GM12864 (cell line): ENCODE data around the gene SLAMF7.
A peak's percentile ranks its signal among the peaks of the same experiment; 100 is the strongest.
"Not testable (repeated sequence)": the region's sequence is repeated elsewhere in the genome, so short reads cannot be mapped to it uniquely, and the experiment has no call there.

ENCODE experiments used
- DNase-seq: peaks from one replicate; pipeline ENCODE4 v3.0.0-alpha.2; 2011; ENCODE audit warnings: low read depth
- H3K4me3 ChIP-seq: 2 replicates; pipeline ENCODE4 v1.5.1; 2011; ENCODE audit warnings: mild to moderate bottlenecking, low read depth, low read length, control low read depth
- TF ChIP-seq, protein P1 (sequence below): IDR thresholded peaks from 2 replicates; pipeline ENCODE4 v1.5.1; 2011; ENCODE audit warnings: low read depth, mild to moderate bottlenecking, moderate library complexity, low read length, control low read depth, inconsistent platforms; ENCODE audit errors: missing control alignments

SLAMF7 gene, protein sequence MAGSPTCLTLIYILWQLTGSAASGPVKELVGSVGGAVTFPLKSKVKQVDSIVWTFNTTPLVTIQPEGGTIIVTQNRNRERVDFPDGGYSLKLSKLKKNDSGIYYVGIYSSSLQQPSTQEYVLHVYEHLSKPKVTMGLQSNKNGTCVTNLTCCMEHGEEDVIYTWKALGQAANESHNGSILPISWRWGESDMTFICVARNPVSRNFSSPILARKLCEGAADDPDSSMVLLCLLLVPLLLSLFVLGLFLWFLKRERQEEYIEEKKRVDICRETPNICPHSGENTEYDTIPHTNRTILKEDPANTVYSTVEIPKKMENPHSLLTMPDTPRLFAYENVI

DNA sequence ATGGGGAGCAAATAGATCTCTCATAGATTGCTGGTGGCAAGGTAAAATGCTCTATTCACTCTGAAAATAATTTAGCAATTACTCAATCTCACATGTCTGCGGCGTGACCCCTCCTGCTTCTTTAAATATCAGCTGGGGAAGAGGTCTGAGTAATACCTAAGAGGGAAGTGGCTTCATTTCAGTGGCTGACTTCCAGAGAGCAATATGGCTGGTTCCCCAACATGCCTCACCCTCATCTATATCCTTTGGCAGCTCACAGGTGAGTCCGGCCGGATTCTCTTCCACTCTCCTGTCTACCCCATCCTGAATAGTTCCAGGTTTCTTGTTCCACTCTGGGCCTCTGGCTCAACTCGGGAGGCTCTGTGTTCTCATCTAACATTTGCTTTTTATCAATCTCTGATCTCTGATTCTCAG, at the start of gene SLAMF7:
SLAMF7 (plus strand) TSS at position 150 of the 414 bp plus-strand sequence; CDS start at position 205, 55 bp downstream.
- TF ChIP-seq, protein P1, sequence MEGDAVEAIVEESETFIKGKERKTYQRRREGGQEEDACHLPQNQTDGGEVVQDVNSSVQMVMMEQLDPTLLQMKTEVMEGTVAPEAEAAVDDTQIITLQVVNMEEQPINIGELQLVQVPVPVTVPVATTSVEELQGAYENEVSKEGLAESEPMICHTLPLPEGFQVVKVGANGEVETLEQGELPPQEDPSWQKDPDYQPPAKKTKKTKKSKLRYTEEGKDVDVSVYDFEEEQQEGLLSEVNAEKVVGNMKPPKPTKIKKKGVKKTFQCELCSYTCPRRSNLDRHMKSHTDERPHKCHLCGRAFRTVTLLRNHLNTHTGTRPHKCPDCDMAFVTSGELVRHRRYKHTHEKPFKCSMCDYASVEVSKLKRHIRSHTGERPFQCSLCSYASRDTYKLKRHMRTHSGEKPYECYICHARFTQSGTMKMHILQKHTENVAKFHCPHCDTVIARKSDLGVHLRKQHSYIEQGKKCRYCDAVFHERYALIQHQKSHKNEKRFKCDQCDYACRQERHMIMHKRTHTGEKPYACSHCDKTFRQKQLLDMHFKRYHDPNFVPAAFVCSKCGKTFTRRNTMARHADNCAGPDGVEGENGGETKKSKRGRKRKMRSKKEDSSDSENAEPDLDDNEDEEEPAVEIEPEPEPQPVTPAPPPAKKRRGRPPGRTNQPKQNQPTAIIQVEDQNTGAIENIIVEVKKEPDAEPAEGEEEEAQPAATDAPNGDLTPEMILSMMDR = no peak
- peak; percentile 66 for DNase-seq
- H3K4me3 ChIP-seq = peak within 1 kb of the TSS; percentile 75

DNA sequence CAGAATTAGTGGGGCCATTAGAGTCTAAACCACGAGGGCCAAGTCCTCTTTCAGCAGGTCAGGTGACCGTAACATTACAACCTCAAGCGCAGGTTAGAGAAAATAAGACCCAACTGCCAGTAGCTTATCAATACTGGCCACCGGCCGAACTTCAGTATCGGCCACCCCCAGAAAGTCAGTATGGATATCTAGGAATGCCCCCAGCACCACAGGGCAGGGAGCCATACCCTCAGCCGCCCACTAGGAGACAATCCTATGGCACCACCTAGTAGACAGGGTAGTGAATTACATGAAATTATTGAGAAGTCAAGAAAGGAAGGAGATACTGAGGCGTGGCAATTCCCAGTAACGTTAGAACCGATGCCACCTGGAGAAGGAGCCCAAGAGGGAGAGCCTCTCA, 46.7 kb upstream of the SLAMF7 start:
- DNase-seq, H3K4me3 ChIP-seq: not testable (repeated sequence)
- TF ChIP-seq, protein P1 = peak; percentile 25

DNA sequence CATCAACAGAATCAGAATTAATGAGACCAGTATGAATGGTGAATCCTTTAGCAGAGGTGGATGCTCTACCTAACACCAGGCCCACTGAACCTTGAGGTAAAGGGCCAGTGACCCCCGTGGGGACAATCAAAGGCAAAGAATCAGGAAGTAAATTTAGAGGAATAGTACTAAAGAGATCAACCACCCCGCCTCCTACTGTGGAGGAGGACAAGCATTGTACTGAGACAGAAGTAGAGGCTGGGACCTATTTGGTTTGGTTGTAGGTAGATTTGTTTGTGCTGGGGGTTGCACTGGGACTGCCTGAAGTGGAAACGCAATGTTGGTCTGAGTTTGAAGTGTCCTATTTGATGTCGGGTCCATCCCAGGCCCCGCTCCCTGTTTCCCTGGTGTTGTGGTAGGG, 36.9 kb upstream of the SLAMF7 start:
- H3K4me3 ChIP-seq = no peak overlapping the region
- no peak for DNase-seq
- TF ChIP-seq, protein P1 = no peak

DNA sequence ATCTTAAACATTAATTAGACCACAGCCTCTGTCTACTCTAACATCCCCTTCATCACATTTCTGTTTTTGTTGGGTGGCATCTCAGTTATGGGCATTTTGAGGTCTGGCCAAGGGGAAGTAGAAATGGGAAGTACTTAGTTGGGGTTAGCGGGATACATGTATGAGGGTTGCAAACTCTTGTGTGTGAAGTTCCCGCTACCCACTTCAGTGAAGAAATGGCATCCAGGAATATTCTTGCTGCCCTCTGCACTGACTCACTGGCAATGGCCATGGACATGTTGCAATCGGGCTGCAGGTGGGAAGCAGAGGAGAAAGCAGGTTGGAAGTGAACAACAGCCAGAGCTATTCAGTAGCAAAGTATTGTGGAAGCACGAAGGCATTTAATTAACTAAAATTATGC, 34.8 kb upstream of the SLAMF7 start:
- no peak for DNase-seq
- TF ChIP-seq, protein P1 = no peak
- H3K4me3 ChIP-seq = no peak overlapping the region

DNA sequence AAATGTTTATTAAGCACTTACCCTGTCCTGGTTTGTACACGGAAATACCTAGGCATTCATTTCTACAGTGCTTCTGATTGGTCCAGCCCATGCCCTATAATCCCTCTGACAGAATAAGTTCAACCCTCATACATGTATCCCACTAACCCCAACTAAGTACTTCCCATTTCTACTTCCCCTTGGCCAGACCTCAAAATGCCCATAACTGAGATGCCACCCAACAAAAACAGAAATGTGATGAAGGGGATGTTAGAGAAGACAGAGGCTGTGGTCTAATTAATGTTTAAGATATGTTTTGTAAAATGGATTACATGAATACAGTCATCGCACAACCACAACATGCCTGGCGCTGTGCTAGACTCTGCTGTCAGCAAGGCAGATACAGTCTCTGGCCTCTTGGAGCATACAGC, 33.8 kb upstream of the SLAMF7 start:
- H3K4me3 ChIP-seq = peak overlapping the region; percentile 11; the same call in 1 of the 2 replicates
- not testable (repeated sequence) for DNase-seq

DNA sequence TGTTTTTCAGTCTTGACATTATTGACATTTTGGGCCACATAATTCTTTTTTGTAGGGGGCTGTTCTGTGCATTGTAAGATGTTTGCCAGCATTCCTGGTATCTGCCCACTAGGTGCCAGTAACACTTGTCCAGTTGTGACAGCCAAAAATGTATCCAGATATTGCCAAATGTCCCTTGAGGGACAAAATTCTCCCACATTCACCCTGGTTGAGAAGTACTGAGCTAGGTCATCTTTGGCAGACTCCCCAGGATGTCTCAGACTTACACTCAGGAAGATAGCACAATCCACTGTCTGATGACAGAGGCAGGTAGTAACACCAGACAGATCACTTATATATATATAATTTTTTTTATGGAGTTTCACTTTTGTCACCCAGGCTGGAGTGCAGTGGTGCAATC, 33.3 kb upstream of the SLAMF7 start:
- H3K4me3 ChIP-seq = peak overlapping the region; percentile 35; the same call in 1 of the 2 replicates
- TF ChIP-seq, protein P1 = peak; percentile 18
- no peak for DNase-seq

DNA sequence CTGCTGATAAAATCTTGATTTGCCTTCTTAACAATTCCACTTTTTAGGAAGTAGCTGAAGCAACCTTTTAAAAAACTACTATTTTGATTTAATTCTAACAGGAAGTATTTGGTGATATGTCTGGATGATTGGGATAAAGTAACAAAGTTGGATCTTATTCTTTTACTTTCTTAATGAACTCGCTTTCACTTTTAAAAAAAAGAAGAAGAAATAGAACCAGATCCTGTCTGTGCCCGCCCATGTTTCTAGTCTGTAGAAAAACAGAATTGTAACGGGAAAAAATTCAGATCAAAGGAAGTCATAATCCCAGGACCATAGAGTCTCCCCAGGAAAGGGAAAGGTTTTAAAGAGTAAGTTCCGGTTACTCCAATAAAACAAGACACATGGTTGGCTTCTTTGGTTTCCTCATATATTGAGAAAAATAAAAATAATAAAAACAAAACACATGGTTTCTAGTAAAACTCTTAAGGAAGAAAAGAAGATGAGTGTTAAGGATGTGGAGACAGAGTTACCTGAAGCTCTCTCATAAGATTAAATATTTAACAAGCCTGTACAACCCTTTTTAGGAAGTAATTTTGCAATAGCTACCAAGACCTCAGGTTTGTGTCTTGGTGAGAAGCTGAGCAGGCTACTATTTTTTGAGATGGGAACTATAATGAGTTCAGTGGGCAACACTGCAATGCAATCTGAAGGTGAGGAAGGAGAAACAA, 32.4 kb upstream of the SLAMF7 start:
- peak overlapping the region; percentile 97 for H3K4me3 ChIP-seq
- TF ChIP-seq, protein P1 = no peak
- no peak for DNase-seq
